ENCODE data around the gene GMIP. TPM values are rescaled to one million over a fixed set of nuclear protein-coding genes. Genes with fewer than 3 reads are reported as not detected.
"Not testable (repeated sequence)": the region's sequence is repeated elsewhere in the genome, so short reads cannot be mapped to it uniquely, and the experiment has no call there.

The GMIP gene
- total RNA-seq, 2 donors from 2014 or later = 3.6 to 20.1 TPM

DNA sequence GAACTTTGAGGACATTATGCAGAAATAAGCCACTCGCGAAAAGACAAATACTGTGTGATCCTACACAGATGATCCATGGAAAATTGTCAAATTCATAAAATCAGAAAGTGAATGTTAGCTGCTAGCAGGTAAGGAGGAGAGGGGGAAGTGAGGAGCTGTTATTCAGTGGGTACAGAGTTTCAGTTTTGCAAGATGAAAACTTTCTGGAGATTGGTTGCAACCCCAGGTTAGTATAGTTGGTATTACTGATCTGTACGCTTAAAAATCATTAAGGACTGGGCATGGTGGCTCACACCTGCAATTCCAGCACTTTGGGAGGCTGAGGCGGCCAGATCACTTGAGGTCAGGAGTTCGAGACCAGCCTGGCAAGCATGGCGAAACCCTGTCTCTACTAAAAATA lies 43.1 kb upstream of the GMIP start:
- H3K4me1 ChIP-seq = no peaks in the 10 kb centered on the region
- H3K36me3 ChIP-seq (replicated peaks in 1 of 2; ENCODE audit: insufficient read depth in 1 of 2, low read depth in 2 of 2) = no peaks in the 10 kb centered on the region
- intact Hi-C loops (cut with DNase I) = no loop called here
- H3K27ac ChIP-seq = no peak overlapping the region
- no peaks in the 10 kb centered on the region for H3K27me3 ChIP-seq
- no peak overlapping the region for H3K4me3 ChIP-seq
- 93% methylated on average over 6 of the region's 6 CpGs for WGBS, 2 donors
- ATAC-seq (no peak), DNase-seq (no peak)
- TF ChIP-seq, protein P1, sequence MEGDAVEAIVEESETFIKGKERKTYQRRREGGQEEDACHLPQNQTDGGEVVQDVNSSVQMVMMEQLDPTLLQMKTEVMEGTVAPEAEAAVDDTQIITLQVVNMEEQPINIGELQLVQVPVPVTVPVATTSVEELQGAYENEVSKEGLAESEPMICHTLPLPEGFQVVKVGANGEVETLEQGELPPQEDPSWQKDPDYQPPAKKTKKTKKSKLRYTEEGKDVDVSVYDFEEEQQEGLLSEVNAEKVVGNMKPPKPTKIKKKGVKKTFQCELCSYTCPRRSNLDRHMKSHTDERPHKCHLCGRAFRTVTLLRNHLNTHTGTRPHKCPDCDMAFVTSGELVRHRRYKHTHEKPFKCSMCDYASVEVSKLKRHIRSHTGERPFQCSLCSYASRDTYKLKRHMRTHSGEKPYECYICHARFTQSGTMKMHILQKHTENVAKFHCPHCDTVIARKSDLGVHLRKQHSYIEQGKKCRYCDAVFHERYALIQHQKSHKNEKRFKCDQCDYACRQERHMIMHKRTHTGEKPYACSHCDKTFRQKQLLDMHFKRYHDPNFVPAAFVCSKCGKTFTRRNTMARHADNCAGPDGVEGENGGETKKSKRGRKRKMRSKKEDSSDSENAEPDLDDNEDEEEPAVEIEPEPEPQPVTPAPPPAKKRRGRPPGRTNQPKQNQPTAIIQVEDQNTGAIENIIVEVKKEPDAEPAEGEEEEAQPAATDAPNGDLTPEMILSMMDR (IDR thresholded peaks at IDR 0.05) = no peak
- TF ChIP-seq POLR2A (IDR thresholded peaks at IDR 0.05) = no peak
- H3K9me3 ChIP-seq = peaks cover 0 to 7% (median 0%) of the 10 kb centered on the region in 3 donors

DNA sequence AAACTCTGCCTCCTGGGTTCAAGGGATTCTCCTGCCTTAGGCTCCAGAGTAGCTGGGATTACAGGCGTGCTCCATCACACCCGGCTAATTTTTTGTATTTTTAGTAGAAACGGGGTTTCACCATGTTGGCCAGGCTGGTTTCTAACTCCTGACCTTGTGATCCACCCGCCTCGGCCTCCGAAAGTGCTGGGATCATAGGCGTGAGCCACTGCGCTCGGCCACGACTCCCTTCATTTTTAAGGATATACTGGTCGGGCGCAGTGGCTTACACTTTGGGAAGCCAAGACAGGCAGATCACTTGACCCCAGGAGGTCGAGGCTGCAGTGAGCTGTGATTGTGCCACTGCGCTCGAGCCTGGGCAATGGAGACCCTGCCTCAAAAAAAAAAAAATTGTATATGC lies 42.7 kb upstream of the GMIP start:
- H3K27me3 ChIP-seq; ATAC-seq; H3K4me3 ChIP-seq; H3K27ac ChIP-seq; DNase-seq; intact Hi-C loops (cut with DNase I); H3K36me3 ChIP-seq (replicated peaks in 1 of 2; ENCODE audit: insufficient read depth in 1 of 2, low read depth in 2 of 2); H3K9me3 ChIP-seq; H3K4me1 ChIP-seq: not testable (repeated sequence)
- 97 to 99% methylated on average over 9 to 15 of the region's 15 CpGs for WGBS, 2 donors

DNA sequence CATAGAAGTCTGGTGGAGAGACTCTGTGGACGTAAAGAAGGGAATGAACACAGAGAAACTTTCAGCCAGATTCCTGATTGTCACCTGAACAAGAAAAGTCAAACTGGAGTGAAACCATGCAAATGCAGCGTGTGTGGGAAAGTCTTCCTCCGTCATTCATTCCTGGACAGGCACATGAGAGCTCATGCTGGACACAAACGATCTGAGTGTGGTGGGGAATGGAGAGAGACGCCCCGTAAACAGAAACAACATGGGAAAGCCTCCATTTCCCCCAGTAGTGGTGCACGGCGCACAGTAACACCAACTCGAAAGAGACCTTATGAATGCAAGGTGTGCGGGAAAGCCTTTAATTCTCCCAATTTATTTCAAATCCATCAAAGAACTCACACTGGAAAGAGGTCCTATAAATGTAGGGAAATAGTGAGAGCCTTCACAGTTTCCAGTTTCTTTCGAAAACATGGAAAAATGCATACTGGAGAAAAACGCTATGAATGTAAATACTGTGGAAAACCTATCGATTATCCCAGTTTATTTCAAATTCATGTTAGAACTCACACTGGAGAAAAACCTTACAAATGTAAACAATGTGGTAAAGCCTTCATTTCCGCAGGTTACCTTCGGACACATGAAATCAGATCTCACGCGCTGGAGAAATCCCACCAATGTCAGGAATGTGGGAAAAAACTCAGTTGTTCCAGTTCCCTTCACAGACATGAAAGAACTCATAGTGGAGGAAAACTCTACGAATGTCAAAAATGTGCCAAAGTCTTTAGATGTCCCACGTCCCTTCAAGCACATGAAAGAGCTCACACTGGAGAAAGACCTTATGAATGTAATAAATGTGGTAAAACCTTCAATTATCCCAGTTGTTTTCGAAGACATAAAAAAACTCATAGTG lies 36.0 kb upstream of the GMIP start:
- intact Hi-C loops (cut with DNase I) = no loop called here
- no peak overlapping the region for H3K27ac ChIP-seq
- H3K4me3 ChIP-seq = no peak overlapping the region
- DNase-seq = no peak
- WGBS, 2 donors = 96 to 97% methylated on average over 20 of the region's 20 CpGs
- no peaks in the 10 kb centered on the region for H3K27me3 ChIP-seq
- peaks cover 0 to 7% (median 0%) of the 10 kb centered on the region in 3 donors for H3K9me3 ChIP-seq
- ATAC-seq = no peak
- TF ChIP-seq POLR2A (IDR thresholded peaks at IDR 0.05) = no peak
- TF ChIP-seq, protein P1 (IDR thresholded peaks at IDR 0.05) = no peak
- no peaks in the 10 kb centered on the region for H3K4me1 ChIP-seq
- H3K36me3 ChIP-seq (replicated peaks in 1 of 2; ENCODE audit: insufficient read depth in 1 of 2, low read depth in 2 of 2) = peaks cover 10 to 13% of the 10 kb centered on the region in 2 donors

DNA sequence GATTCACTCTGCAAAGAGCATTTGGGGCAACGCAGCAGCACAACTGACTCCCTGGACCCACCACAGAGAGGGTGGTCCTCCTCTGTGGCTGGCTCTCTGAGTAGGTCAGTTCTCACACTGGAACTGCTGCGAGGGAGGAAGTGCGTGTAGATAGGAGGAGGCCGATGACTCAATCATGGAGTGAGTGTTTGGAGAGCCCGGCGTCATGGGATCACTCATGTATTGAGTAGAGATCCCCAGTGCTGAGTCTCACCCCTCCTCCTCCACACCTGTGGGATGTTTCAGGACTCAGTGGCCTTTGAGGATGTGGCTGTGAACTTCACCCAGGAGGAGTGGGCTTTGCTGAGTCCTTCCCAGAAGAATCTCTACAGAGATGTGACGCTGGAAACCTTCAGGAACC lies 34.1 kb upstream of the GMIP start:
- Histone ChIP-seq H3K4me3 (no peak overlapping the region), H3K4me1 (no peaks in the 10 kb centered on the region), H3K9me3 (peaks cover 0 to 7% (median 0%) of the 10 kb centered on the region in 3 donors), H3K36me3 (replicated peaks in 1 of 2; ENCODE audit: insufficient read depth in 1 of 2, low read depth in 2 of 2) (peaks cover 10 to 13% of the 10 kb centered on the region in 2 donors), H3K27me3 (no peaks in the 10 kb centered on the region), H3K27ac (no peak overlapping the region)
- intact Hi-C loops (cut with DNase I) = no loop called here
- WGBS, 2 donors = 96 to 99% methylated on average over 7 of the region's 7 CpGs
- TF ChIP-seq POLR2A (IDR thresholded peaks at IDR 0.05) = no peak
- TF ChIP-seq, protein P1 (IDR thresholded peaks at IDR 0.05) = no peak
- ATAC-seq (no peak), DNase-seq (no peak)

DNA sequence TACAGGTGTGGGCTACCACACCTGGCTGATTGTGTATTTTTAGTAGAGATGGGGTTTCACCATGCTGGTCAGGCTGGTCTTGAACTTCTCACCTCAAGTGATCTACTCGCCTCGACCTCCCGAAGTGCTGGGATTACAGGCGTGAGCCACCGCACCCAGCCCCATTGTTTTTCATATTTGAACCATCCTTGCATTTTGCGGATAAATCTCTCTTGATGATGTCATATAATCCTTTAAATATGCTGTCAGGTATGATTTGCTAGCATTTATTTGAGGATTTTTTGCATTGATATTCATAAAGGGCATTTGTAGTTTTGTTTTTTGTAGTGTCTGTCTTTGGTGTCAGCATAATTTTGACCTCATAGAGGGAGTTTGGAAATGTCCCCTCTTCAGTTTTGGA lies 30.9 kb upstream of the GMIP start:
- no peak overlapping the region for H3K4me3 ChIP-seq
- 96 to 98% methylated on average over 6 of the region's 6 CpGs for WGBS, 2 donors
- intact Hi-C loops (cut with DNase I) = no loop called here
- peaks cover 18% of the 10 kb centered on the region for H3K4me1 ChIP-seq
- DNase-seq (no peak), ATAC-seq (no peak)
- no peaks in the 10 kb centered on the region for H3K27me3 ChIP-seq
- H3K36me3 ChIP-seq (replicated peaks in 1 of 2; ENCODE audit: insufficient read depth in 1 of 2, low read depth in 2 of 2) = peaks cover 5 to 6% of the 10 kb centered on the region in 2 donors
- no peak overlapping the region for H3K27ac ChIP-seq
- H3K9me3 ChIP-seq = peaks cover 0 to 6% (median 0%) of the 10 kb centered on the region in 3 donors
- TF ChIP-seq, protein P1 (IDR thresholded peaks at IDR 0.05) = no peak
- TF ChIP-seq POLR2A (IDR thresholded peaks at IDR 0.05) = no peak
